Epidermal melanocyte (primary cell): ENCODE measurements around the gene SVOP.
"Not testable (repeated sequence)": the region's sequence is repeated elsewhere in the genome, so short reads cannot be mapped to it uniquely, and the experiment has no call there.

Experiments used
- DNase-seq: peaks from one replicate; pipeline ENCODE4 v3.0.0; 2011; ENCODE audit warnings: low spot score; ENCODE audit not compliant: insufficient read length

SVOP gene

GRCh38 chr12:109020796-109021380, at the start of gene SVOP:
SVOP (minus strand) TSS chr12:109021068; CDS start chr12:109020868, 200 bp downstream.
- DNase-seq: peak; percentile 85

- no peak for DNase-seq
Observed at GRCh38 chr12:109069307-109070271, 48.7 kb upstream of the SVOP start.

GRCh38 chr12:109065853-109066193, 45.0 kb upstream of the SVOP start:
- DNase-seq: no peak

GRCh38 chr12:109065154-109065852, 44.4 kb upstream of the SVOP start:
- no peak for DNase-seq

- no peak for DNase-seq
Observed at GRCh38 chr12:109064143-109064542, 43.3 kb upstream of the SVOP start.

GRCh38 chr12:109058773-109059172, 37.9 kb upstream of the SVOP start:
- no peak for DNase-seq

- DNase-seq: no peak
Observed at GRCh38 chr12:109057376-109057775, 36.5 kb upstream of the SVOP start.

GRCh38 chr12:109056891-109057290, 36.0 kb upstream of the SVOP start:
- DNase-seq: no peak

GRCh38 chr12:109054520-109054919, 33.7 kb upstream of the SVOP start:
- DNase-seq: no peak

- DNase-seq: not testable (repeated sequence)
Observed at GRCh38 chr12:109054124-109054513, 33.3 kb upstream of the SVOP start.

GRCh38 chr12:109053382-109054123, 32.7 kb upstream of the SVOP start:
- DNase-seq: no peak

GRCh38 chr12:109052414-109053323, 31.8 kb upstream of the SVOP start, which contains the start of gene USP30:
USP30 (plus strand) TSS chr12:109052576; CDS start chr12:109052679, 103 bp downstream.
- peak; percentile 91 for DNase-seq

- no peak for DNase-seq
Observed at GRCh38 chr12:109052097-109052413, 31.2 kb upstream of the SVOP start.

GRCh38 chr12:109049794-109050193, 28.9 kb upstream of the SVOP start:
- DNase-seq: not testable (repeated sequence)

GRCh38 chr12:109048706-109049105, 27.8 kb upstream of the SVOP start:
- not testable (repeated sequence) for DNase-seq

GRCh38 chr12:109047081-109047805, 26.4 kb upstream of the SVOP start:
- DNase-seq: no peak

GRCh38 chr12:109044241-109044640, 23.4 kb upstream of the SVOP start:
- DNase-seq: no peak

GRCh38 chr12:109036975-109037374, 16.1 kb upstream of the SVOP start:
- DNase-seq: no peak
